ENCODE measurements around the gene GTPBP6.
"Not testable (repeated sequence)": the region's sequence is repeated elsewhere in the genome, so short reads cannot be mapped to it uniquely, and the experiment has no call there.

Gene GTPBP6

DNA sequence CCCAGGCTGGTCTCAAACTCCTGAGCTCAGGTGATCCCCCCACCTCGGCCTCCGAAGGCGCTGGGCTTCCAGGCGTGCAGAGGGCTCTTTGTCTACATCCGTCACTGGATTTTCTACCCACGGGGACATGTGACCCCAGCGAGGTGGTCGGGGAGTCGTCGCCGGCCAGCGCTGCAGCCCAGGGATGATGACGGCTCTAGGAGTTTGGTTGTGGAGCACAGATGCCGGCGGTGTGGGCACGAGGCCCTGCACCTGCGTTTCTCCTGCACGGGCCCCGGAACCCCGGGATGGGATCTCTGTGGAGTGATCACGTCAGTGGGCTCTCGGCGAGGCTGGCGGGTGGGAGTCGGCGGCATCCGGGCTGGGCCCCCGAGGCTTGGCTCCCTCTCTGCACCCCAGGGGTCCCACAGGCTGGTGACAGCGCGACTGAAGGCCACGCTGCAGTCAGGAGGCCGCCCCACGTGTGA lies 9.1 kb upstream of the GTPBP6 start:
- H3K4me1 ChIP-seq (ENCODE audit: control insufficient read depth in 1 of 2, insufficient read depth in 1 of 2, low read depth in 1 of 2, low read length in 1 of 2): peaks cover 5 to 13% of the 10 kb centered on the region in 2 experiments
- TF ChIP-seq, protein P1, sequence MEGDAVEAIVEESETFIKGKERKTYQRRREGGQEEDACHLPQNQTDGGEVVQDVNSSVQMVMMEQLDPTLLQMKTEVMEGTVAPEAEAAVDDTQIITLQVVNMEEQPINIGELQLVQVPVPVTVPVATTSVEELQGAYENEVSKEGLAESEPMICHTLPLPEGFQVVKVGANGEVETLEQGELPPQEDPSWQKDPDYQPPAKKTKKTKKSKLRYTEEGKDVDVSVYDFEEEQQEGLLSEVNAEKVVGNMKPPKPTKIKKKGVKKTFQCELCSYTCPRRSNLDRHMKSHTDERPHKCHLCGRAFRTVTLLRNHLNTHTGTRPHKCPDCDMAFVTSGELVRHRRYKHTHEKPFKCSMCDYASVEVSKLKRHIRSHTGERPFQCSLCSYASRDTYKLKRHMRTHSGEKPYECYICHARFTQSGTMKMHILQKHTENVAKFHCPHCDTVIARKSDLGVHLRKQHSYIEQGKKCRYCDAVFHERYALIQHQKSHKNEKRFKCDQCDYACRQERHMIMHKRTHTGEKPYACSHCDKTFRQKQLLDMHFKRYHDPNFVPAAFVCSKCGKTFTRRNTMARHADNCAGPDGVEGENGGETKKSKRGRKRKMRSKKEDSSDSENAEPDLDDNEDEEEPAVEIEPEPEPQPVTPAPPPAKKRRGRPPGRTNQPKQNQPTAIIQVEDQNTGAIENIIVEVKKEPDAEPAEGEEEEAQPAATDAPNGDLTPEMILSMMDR (IDR thresholded peaks at IDR 0.05): no peak
- H3K36me3 ChIP-seq: peaks cover 4% of the 10 kb centered on the region
- peaks cover 82% of the 10 kb centered on the region for H3K27me3 ChIP-seq
- H3K27ac ChIP-seq: no peak overlapping the region
- no peaks in the 10 kb centered on the region for H3K9me3 ChIP-seq
- no peak overlapping the region for H3K4me3 ChIP-seq (ENCODE audit: low read depth in 1 of 2, low read length in 1 of 2)

DNA sequence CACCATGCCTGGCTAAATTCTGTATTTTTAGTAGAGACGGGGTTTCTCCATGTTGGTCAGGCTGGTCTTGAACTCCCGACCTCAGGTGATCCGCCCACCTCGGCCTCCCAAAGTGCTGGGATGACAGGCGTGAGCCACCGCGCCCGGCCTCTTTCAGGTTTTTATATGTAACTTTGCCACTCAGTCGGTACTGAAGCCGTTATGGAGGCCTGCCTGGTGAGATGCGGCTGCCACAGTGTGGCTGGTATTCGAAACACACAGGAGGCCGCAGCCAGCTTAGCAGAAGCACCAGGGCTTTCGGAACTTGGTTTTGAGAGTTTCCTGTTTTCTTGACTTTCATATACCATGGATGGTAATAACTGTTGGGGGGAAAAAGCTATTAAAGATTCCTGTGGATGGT lies 6.1 kb upstream of the GTPBP6 start:
- not testable (repeated sequence) for H3K27ac ChIP-seq; H3K36me3 ChIP-seq; H3K9me3 ChIP-seq; H3K4me3 ChIP-seq (ENCODE audit: low read depth in 1 of 2, low read length in 1 of 2)
- peaks cover 18 to 22% of the 10 kb centered on the region in 2 experiments for H3K4me1 ChIP-seq (ENCODE audit: control insufficient read depth in 1 of 2, insufficient read depth in 1 of 2, low read depth in 1 of 2, low read length in 1 of 2)
- peaks cover 73% of the 10 kb centered on the region for H3K27me3 ChIP-seq

- H3K4me3 ChIP-seq (ENCODE audit: low read depth in 1 of 2, low read length in 1 of 2): no peak overlapping the region
- peaks cover 22 to 27% of the 10 kb centered on the region in 2 experiments for H3K4me1 ChIP-seq (ENCODE audit: control insufficient read depth in 1 of 2, insufficient read depth in 1 of 2, low read depth in 1 of 2, low read length in 1 of 2)
- H3K9me3 ChIP-seq: no peaks in the 10 kb centered on the region
- no peaks in the 10 kb centered on the region for H3K36me3 ChIP-seq
- TF ChIP-seq, protein P1 (IDR thresholded peaks at IDR 0.05): no peak
- H3K27ac ChIP-seq: no peak overlapping the region
- H3K27me3 ChIP-seq: peaks cover 71% of the 10 kb centered on the region
These were observed 5.4 kb upstream of the GTPBP6 start for GRCh38 chrX:323721-324628.

DNA sequence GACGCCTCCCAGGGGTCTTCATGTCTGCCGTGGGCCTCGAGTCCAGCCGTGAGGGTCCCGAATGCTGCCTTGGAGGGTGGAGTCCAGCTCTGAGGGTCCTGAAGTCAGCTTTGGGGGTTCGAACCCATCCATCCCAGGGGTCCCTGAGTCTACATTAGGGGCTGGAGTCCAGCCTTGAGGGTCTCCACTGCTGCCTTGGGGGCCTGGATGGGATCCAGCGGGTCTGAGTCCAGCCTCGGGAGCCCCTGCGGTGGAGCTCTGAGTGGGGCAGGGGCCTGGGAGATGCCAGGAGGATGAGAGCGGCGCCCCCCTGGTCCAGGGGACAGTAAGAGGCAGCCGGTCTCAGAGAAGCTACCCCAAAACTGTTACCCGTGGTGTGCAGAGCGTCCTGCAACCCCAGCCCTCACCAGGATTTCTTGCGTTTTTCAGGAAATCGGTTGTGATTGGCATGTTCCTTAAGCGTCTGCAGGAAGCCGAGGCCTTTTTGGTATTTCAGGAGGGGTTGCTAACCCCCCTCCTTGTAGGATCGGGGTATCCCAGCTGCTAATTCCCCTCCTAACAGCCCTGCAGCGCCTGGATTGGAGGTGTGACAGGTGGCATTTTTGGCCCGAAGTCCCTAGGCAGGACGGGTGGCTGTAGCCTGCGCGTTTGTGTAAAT lies 1.7 kb upstream of the GTPBP6 start:
- Histone ChIP-seq H3K4me3 (ENCODE audit: low read depth in 1 of 2, low read length in 1 of 2) (peak overlapping the region; percentile 91 to 99), H3K27ac (peak overlapping the region; percentile 9), H3K4me1 (ENCODE audit: control insufficient read depth in 1 of 2, insufficient read depth in 1 of 2, low read depth in 1 of 2, low read length in 1 of 2) (peaks cover 22 to 32% of the 10 kb centered on the region in 2 experiments), H3K9me3 (no peaks in the 10 kb centered on the region), H3K27me3 (peaks cover 45% of the 10 kb centered on the region), H3K36me3 (peaks cover under 1% of the 10 kb centered on the region)
- TF ChIP-seq, protein P1 (IDR thresholded peaks at IDR 0.05): no peak

GRCh38 chrX:319579-320125 lies 1.1 kb upstream of the GTPBP6 start:
- TF ChIP-seq, protein P1 (IDR thresholded peaks at IDR 0.05): no peak
- Histone ChIP-seq H3K36me3 (peaks cover 6% of the 10 kb centered on the region), H3K9me3 (no peaks in the 10 kb centered on the region), H3K27me3 (peaks cover 39% of the 10 kb centered on the region), H3K27ac (peak overlapping the region; percentile 97), H3K4me3 (ENCODE audit: low read depth in 1 of 2, low read length in 1 of 2) (peak overlapping the region; percentile 91 to 99), H3K4me1 (ENCODE audit: control insufficient read depth in 1 of 2, insufficient read depth in 1 of 2, low read depth in 1 of 2, low read length in 1 of 2) (peaks cover 22 to 32% of the 10 kb centered on the region in 2 experiments)

All from neutrophil (primary cell).